Liver (tissue), 9 donors: ENCODE results near the gene CYB5A. TPM values are rescaled to one million over a fixed set of nuclear protein-coding genes. Genes with fewer than 3 reads are reported as not detected.

Source experiments
- DNase-seq: peaks from one replicate; pipeline ENCODE4 v3.0.0-alpha.2; 2017; ENCODE audit warnings: low spot score
- H3K27ac ChIP-seq, 2 donors: one replicate each; pipeline ENCODE4 v1.7.0; 2013; ENCODE audit warnings: inconsistent platforms in 2 of 2, low read length in 2 of 2, control low read depth in 1 of 2, low read depth in 1 of 2, mild to moderate bottlenecking in 1 of 2
- H3K27me3 ChIP-seq, 4 donors: one replicate each; pipeline versions ENCODE4 v1.6.1 to v1.7.0; 2013; ENCODE audit warnings: low read length in 3 of 4, inconsistent platforms in 1 of 4, mild to moderate bottlenecking in 1 of 4, moderate library complexity in 1 of 4; ENCODE audit not compliant: control insufficient read depth in 4 of 4, insufficient read depth in 4 of 4
- H3K36me3 ChIP-seq, 4 donors: one replicate each; pipeline versions ENCODE4 v1.6.1 to v1.7.0; 2013; ENCODE audit warnings: low read length in 3 of 4, mild to moderate bottlenecking in 3 of 4, low read depth in 1 of 4, moderate library complexity in 1 of 4; ENCODE audit not compliant: control insufficient read depth in 4 of 4, insufficient read depth in 3 of 4
- H3K4me1 ChIP-seq, 4 donors: one replicate each; pipeline versions ENCODE4 v1.6.1 to v1.7.0; 2013; ENCODE audit warnings: low read length in 3 of 4, mild to moderate bottlenecking in 3 of 4, moderate library complexity in 1 of 4; ENCODE audit not compliant: control insufficient read depth in 4 of 4, insufficient read depth in 4 of 4
- H3K4me3 ChIP-seq, 3 donors: one replicate each; pipeline versions ENCODE4 v1.6.1 to v1.7.0; 2013; ENCODE audit warnings: low read length in 3 of 3, control low read depth in 1 of 3, low read depth in 1 of 3, mild to moderate bottlenecking in 1 of 3
- H3K9ac ChIP-seq, 2 donors: one replicate each; pipeline ENCODE4 v1.7.0; 2013; ENCODE audit warnings: low read length in 2 of 2, mild to moderate bottlenecking in 2 of 2, moderate library complexity in 2 of 2, control low read depth in 1 of 2, low read depth in 1 of 2
- H3K9me3 ChIP-seq, 4 donors: one replicate each; pipeline versions ENCODE4 v1.6.1 to v1.7.0; 2013; ENCODE audit warnings: low read length in 3 of 4; ENCODE audit not compliant: control insufficient read depth in 4 of 4
- EGR1 ChIP-seq, 2 donors: IDR thresholded peaks; 2 replicates each; pipeline ENCODE4 v1.6.1; 2016 to 2018; ENCODE audit warnings: antibody characterized with exemption in 2 of 2, low read depth in 2 of 2
- FOXA2 ChIP-seq: IDR thresholded peaks from 2 replicates; pipeline ENCODE4 v1.6.1; 2016; ENCODE audit warnings: antibody characterized with exemption
- HNF4A ChIP-seq, 2 donors: conservative IDR thresholded peaks; 2 replicates each; pipeline ENCODE4 v1.6.1; 2016; ENCODE audit warnings: antibody characterized with exemption in 2 of 2, mild to moderate bottlenecking in 2 of 2
- HNF4G ChIP-seq: IDR thresholded peaks from 2 replicates; pipeline ENCODE4 v1.6.1; 2016; ENCODE audit warnings: antibody characterized with exemption
- JUND ChIP-seq, 2 donors: IDR thresholded peaks; 2 replicates each; pipeline ENCODE4 v1.6.1; 2016; ENCODE audit warnings: antibody characterized with exemption in 2 of 2
- RAD21 ChIP-seq, 2 donors: IDR thresholded peaks; 2 replicates each; pipeline ENCODE4 v1.6.1; 2016; ENCODE audit warnings: antibody characterized with exemption in 2 of 2, mild to moderate bottlenecking in 2 of 2
- TAF1 ChIP-seq: conservative IDR thresholded peaks from 2 replicates; pipeline ENCODE4 v1.6.1; 2016; ENCODE audit warnings: antibody characterized with exemption, mild to moderate bottlenecking
- YY1 ChIP-seq: IDR thresholded peaks from 2 replicates; pipeline ENCODE4 v1.6.1; 2016; ENCODE audit warnings: antibody characterized with exemption, mild to moderate bottlenecking
- WGBS: extraction: QIAGEN DNeasy Blood & Tissue Kit; methylation state at CpG from one replicate; pipeline ENCODE4 v1.1.7; 2013; 5-methylcytosine and 5-hydroxymethylcytosine counted together
- polyA plus RNA-seq, 2 donors: library from polyadenylated mRNA; stranded (reverse) in 1 of 2; unstranded in 1 of 2; fragments of 200-250 nt in 1 of 2; fragments of >200 nt in 1 of 2; fragmentation: Nextera tagmentation in 1 of 2; extraction: Ambion mirVana in 1 of 2; gene quantifications; one replicate each; pipeline versions ENCODE4 v1.2.1 to v1.2.3, GENCODE V29; 2013 to 2015
- total RNA-seq, 2 donors: library from RNA; depleted of rRNA; stranded (reverse); fragments of >200 nt; gene quantifications; one replicate each; pipeline ENCODE4 v1.2.3, GENCODE V29; 2014
- TF ChIP-seq, protein P1 (sequence below): IDR thresholded peaks from 2 replicates; pipeline ENCODE4 v1.6.1; 2016; ENCODE audit warnings: antibody characterized with exemption, mild to moderate bottlenecking
- TF ChIP-seq, protein P2 (sequence below): fragments of 150-350 bp; IDR thresholded peaks from 2 replicates; pipeline ENCODE4 v1.5.1; 2017; ENCODE audit warnings: improper control_type of control experiment, low read depth, low read length; ENCODE audit not compliant: missing input control
- TF ChIP-seq, protein P3 (sequence below): IDR thresholded peaks from 2 replicates; pipeline ENCODE4 v1.6.1; 2016; ENCODE audit warnings: antibody characterized with exemption
- TF ChIP-seq, protein P4 (sequence below): IDR thresholded peaks from 2 replicates; pipeline ENCODE4 v1.6.1; 2016; ENCODE audit warnings: antibody characterized with exemption
- TF ChIP-seq, protein P5 (sequence below): IDR thresholded peaks from 2 replicates; pipeline ENCODE4 v1.6.1; 2016; ENCODE audit warnings: antibody characterized with exemption
- donor health status: healthy.
- donor health status: healthy.
- donor health status: healthy.
- donor health status: healthy.
- donor health status: healthy.

The CYB5A gene
- total and polyA plus RNA-seq, 4 donors, result 277 to 2,022 (median 1,122) TPM

DNA sequence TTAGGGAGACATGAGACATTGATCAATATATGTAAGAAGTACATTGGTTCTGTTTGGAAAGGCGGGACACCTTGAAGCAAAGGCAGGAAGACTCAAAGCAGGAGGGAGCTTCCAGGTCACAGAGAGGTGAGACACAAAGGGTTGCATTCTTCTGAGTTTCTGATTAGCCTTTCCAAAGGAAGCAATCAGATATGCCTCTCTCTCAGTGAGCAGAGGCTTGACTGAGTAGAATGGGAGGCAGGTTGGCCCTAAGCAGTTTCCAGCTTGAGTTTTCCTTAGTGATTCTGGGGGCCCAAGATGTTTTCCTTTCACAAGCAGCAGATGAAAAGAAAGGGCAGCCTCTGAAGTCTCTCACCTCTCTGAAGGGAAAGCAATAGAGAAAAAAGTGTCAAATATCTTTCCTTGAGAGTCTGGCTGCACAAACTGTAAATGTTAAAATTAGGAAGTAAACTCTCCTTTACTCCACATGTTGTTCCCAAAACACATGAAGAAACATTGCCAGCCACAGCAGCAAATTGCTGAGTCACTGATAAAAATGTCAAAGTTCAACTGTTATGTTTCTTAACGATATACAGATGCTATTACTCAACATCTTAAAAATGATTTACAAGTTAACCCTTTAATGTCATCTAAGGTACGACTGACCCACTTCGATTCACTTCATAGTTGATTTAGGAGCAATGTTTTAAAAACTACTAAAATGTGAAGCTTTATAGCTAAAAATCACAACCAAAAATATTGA is 40.3 kb downstream of the CYB5A start (continued):
- TF ChIP-seq, protein P1, sequence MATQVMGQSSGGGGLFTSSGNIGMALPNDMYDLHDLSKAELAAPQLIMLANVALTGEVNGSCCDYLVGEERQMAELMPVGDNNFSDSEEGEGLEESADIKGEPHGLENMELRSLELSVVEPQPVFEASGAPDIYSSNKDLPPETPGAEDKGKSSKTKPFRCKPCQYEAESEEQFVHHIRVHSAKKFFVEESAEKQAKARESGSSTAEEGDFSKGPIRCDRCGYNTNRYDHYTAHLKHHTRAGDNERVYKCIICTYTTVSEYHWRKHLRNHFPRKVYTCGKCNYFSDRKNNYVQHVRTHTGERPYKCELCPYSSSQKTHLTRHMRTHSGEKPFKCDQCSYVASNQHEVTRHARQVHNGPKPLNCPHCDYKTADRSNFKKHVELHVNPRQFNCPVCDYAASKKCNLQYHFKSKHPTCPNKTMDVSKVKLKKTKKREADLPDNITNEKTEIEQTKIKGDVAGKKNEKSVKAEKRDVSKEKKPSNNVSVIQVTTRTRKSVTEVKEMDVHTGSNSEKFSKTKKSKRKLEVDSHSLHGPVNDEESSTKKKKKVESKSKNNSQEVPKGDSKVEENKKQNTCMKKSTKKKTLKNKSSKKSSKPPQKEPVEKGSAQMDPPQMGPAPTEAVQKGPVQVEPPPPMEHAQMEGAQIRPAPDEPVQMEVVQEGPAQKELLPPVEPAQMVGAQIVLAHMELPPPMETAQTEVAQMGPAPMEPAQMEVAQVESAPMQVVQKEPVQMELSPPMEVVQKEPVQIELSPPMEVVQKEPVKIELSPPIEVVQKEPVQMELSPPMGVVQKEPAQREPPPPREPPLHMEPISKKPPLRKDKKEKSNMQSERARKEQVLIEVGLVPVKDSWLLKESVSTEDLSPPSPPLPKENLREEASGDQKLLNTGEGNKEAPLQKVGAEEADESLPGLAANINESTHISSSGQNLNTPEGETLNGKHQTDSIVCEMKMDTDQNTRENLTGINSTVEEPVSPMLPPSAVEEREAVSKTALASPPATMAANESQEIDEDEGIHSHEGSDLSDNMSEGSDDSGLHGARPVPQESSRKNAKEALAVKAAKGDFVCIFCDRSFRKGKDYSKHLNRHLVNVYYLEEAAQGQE, result no peak
- TF ChIP-seq, protein P2, sequence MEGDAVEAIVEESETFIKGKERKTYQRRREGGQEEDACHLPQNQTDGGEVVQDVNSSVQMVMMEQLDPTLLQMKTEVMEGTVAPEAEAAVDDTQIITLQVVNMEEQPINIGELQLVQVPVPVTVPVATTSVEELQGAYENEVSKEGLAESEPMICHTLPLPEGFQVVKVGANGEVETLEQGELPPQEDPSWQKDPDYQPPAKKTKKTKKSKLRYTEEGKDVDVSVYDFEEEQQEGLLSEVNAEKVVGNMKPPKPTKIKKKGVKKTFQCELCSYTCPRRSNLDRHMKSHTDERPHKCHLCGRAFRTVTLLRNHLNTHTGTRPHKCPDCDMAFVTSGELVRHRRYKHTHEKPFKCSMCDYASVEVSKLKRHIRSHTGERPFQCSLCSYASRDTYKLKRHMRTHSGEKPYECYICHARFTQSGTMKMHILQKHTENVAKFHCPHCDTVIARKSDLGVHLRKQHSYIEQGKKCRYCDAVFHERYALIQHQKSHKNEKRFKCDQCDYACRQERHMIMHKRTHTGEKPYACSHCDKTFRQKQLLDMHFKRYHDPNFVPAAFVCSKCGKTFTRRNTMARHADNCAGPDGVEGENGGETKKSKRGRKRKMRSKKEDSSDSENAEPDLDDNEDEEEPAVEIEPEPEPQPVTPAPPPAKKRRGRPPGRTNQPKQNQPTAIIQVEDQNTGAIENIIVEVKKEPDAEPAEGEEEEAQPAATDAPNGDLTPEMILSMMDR, result no peak
- TF ChIP-seq TAF1 (no peak), JUND (IDR thresholded peaks at IDR 0.05) (peak; percentile 71 to 74), FOXA2 (peak; percentile 13)

GRCh38 chr18:74250131-74250530 is 41.6 kb downstream of the CYB5A start:
- no peak overlapping the region for H3K4me3 ChIP-seq
- H3K4me1 ChIP-seq, result peaks cover 18 to 67% (median 58%) of the 10 kb centered on the region in 4 donors
- no peaks in the 10 kb centered on the region for H3K9me3 ChIP-seq
- no peak for TF ChIP-seq TAF1
- no peak for TF ChIP-seq HNF4A (conservative IDR thresholded peaks at IDR 0.05)
- TF ChIP-seq JUND (IDR thresholded peaks at IDR 0.05), result no peak
- TF ChIP-seq YY1, result no peak
- no peak for TF ChIP-seq FOXA2
- no peak for TF ChIP-seq RAD21 (IDR thresholded peaks at IDR 0.05)
- TF ChIP-seq HNF4G, result no peak
- TF ChIP-seq, protein P3, sequence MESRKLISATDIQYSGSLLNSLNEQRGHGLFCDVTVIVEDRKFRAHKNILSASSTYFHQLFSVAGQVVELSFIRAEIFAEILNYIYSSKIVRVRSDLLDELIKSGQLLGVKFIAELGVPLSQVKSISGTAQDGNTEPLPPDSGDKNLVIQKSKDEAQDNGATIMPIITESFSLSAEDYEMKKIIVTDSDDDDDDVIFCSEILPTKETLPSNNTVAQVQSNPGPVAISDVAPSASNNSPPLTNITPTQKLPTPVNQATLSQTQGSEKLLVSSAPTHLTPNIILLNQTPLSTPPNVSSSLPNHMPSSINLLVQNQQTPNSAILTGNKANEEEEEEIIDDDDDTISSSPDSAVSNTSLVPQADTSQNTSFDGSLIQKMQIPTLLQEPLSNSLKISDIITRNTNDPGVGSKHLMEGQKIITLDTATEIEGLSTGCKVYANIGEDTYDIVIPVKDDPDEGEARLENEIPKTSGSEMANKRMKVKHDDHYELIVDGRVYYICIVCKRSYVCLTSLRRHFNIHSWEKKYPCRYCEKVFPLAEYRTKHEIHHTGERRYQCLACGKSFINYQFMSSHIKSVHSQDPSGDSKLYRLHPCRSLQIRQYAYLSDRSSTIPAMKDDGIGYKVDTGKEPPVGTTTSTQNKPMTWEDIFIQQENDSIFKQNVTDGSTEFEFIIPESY, result no peak
- no peak for TF ChIP-seq EGR1 (IDR thresholded peaks at IDR 0.05; ENCODE audit: low read depth in 2 of 2)
- TF ChIP-seq, protein P4, sequence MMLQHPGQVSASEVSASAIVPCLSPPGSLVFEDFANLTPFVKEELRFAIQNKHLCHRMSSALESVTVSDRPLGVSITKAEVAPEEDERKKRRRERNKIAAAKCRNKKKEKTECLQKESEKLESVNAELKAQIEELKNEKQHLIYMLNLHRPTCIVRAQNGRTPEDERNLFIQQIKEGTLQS, result no peak
- TF ChIP-seq, protein P5, sequence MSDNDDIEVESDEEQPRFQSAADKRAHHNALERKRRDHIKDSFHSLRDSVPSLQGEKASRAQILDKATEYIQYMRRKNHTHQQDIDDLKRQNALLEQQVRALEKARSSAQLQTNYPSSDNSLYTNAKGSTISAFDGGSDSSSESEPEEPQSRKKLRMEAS, result no peak
- DNase-seq, result no peak
- H3K27ac ChIP-seq, result peak overlapping the region; percentile 75 to 97
- no peaks in the 10 kb centered on the region for H3K27me3 ChIP-seq
- H3K9ac ChIP-seq, result peak overlapping the region in 1 of 2 donors; percentile 83
- WGBS, result 83% methylated on average over 12 of the region's 12 CpGs
- peaks cover 3 to 21% (median 5%) of the 10 kb centered on the region in 4 donors for H3K36me3 ChIP-seq
